HG03103 (cell line): Measurements from ENCODE around the gene SIX4.
"Not testable (repeated sequence)": the region's sequence is repeated elsewhere in the genome, so short reads cannot be mapped to it uniquely, and the experiment has no call there.

Source experiments
- ATAC-seq: cut with Tn5 transposase; IDR thresholded peaks from one replicate; pipeline ENCODE4 v1.9.1; 2021; ENCODE audit warnings: low read depth; ENCODE audit not compliant: unreplicated experiment

The SIX4 gene

GRCh38 chr14:60723907-60724618, at the start of gene SIX4:
TSS of gene SIX4 (minus strand) at chr14:60724351. CDS start at chr14:60724074, 277 bp downstream.
- ATAC-seq = peak; percentile 57

GRCh38 chr14:60773558-60773957, 49.4 kb upstream of the SIX4 start:
- ATAC-seq = no peak

GRCh38 chr14:60771117-60771516, 47.0 kb upstream of the SIX4 start:
- ATAC-seq = no peak

- ATAC-seq = no peak
These were observed 44.5 kb upstream of the SIX4 start for GRCh38 chr14:60768602-60769001.

- no peak for ATAC-seq
These were observed 36.7 kb upstream of the SIX4 start for GRCh38 chr14:60760644-60761364.

- ATAC-seq = no peak
These were observed 36.1 kb upstream of the SIX4 start for GRCh38 chr14:60760209-60760608.

GRCh38 chr14:60758885-60759284, 34.7 kb upstream of the SIX4 start:
- no peak for ATAC-seq

GRCh38 chr14:60757567-60758002, 33.4 kb upstream of the SIX4 start:
- no peak for ATAC-seq

GRCh38 chr14:60756847-60757246, 32.7 kb upstream of the SIX4 start:
- ATAC-seq = no peak

GRCh38 chr14:60753264-60754119, 29.3 kb upstream of the SIX4 start:
- peak; percentile 96 for ATAC-seq

GRCh38 chr14:60744566-60744965, 20.4 kb upstream of the SIX4 start:
- no peak for ATAC-seq

GRCh38 chr14:60738843-60739508, 14.8 kb upstream of the SIX4 start:
- no peak for ATAC-seq

- ATAC-seq = no peak
These were observed 12.3 kb upstream of the SIX4 start for GRCh38 chr14:60736494-60736893.

- no peak for ATAC-seq
These were observed 11.3 kb upstream of the SIX4 start for GRCh38 chr14:60735416-60735815.

GRCh38 chr14:60734465-60735242, 10.5 kb upstream of the SIX4 start, which contains the start of gene MNAT1:
TSS of gene MNAT1 (plus strand) at chr14:60734761. CDS start at chr14:60734863, 102 bp downstream.
- ATAC-seq = peak; percentile 98

- no peak for ATAC-seq
These were observed 8.8 kb upstream of the SIX4 start for GRCh38 chr14:60732840-60733483.

GRCh38 chr14:60731291-60731690, 7.1 kb upstream of the SIX4 start:
- ATAC-seq = not testable (repeated sequence)

- ATAC-seq = no peak
These were observed 840 bp downstream of the SIX4 start for GRCh38 chr14:60723116-60723906.
